Heart left ventricle (tissue), 16 donors: Measurements from ENCODE around the gene MVP. TPM values are rescaled to one million over a fixed set of nuclear protein-coding genes. Genes with fewer than 3 reads are reported as not detected.

Source experiments
- ATAC-seq, 4 donors: fragments of 200-7000 bp; cut with Tn5 transposase; one replicate each; pipeline ENCODE4 v1.9.1; 2020 to 2022; ENCODE audit warnings: moderate library complexity in 4 of 4, mild to moderate bottlenecking in 3 of 4, moderate number of reproducible peaks in 1 of 4
- DNase-seq, 5 donors: peaks; one replicate each; pipeline ENCODE4 v3.0.0-alpha.2; 2020
- H3K27ac ChIP-seq, 12 donors: fragments of 200-600 bp; sonication (generic) in 4 of 12; one replicate each; pipeline versions ENCODE4 v1.5.0 to v1.8.0; 2016 to 2022; ENCODE audit warnings: mild to moderate bottlenecking in 2 of 12
- H3K27me3 ChIP-seq, 9 donors: fragments of 200-600 bp; sonication (generic) in 2 of 9; one replicate each; pipeline versions ENCODE4 v1.5.1 to v1.8.0; 2016 to 2022; ENCODE audit warnings: mild to moderate bottlenecking in 3 of 9
- H3K36me3 ChIP-seq, 9 donors: fragments of 200-600 bp; sonication (generic) in 2 of 9; one replicate each; pipeline versions ENCODE4 v1.5.0 to v1.8.0; 2018 to 2022; ENCODE audit warnings: mild to moderate bottlenecking in 2 of 9
- H3K4me1 ChIP-seq, 12 donors: fragments of 200-600 bp; sonication (generic) in 4 of 12; one replicate each; pipeline versions ENCODE4 v1.5.0 to v1.8.0; 2016 to 2022; ENCODE audit warnings: mild to moderate bottlenecking in 3 of 12
- H3K4me3 ChIP-seq, 12 donors: fragments of 200-600 bp; sonication (generic) in 4 of 12; one replicate each; pipeline versions ENCODE4 v1.5.0 to v1.8.0; 2017 to 2022; ENCODE audit warnings: mild to moderate bottlenecking in 9 of 12, moderate library complexity in 4 of 12
- H3K9me3 ChIP-seq, 12 donors: fragments of 200-600 bp; sonication (generic) in 4 of 12; one replicate each; pipeline versions ENCODE4 v1.5.0 to v1.8.0; 2016 to 2022; ENCODE audit warnings: mild to moderate bottlenecking in 1 of 12
- POLR2A ChIP-seq, 2 donors: fragments of 450-650 bp; IDR thresholded peaks; one replicate each; pipeline ENCODE4 v1.6.1; 2017; ENCODE audit warnings: antibody characterized with exemption in 2 of 2, mild to moderate bottlenecking in 2 of 2, moderate library complexity in 2 of 2
- WGBS, 4 donors: extraction: QIAGEN DNeasy Blood & Tissue Kit in 2 of 4; methylation state at CpG; one replicate each; pipeline versions ENCODE4 v1.1.5 to v1.1.7; 2013 to 2018; 5-methylcytosine and 5-hydroxymethylcytosine counted together
- intact Hi-C, 10 donors: fragments of 100-400 bp; cut with DNase I; formaldehyde crosslinking; loops; one replicate each; pipeline versions ENCODE4 v1.11.1 to v1.14.2; 2022
- polyA plus RNA-seq, 2 donors: library from polyadenylated mRNA; stranded (reverse); fragments of 200-250 nt; gene quantifications; one replicate each; pipeline ENCODE4 v1.2.3, GENCODE V29; 2013
- total RNA-seq, 9 donors: library from RNA; depleted of rRNA in 2 of 9; stranded (reverse); fragments of >200 nt in 2 of 9; fragmentation: NEBNext Ultra II Directional in 3 of 9; extraction: Animal tissue kit (Norgen Biotek cat#: 25700) in 3 of 9; gene quantifications; one replicate each; pipeline versions ENCODE4 v1.1.0 to v1.2.4, GENCODE V29; 2016 to 2023
- TF ChIP-seq, protein P1 (sequence below), 12 donors: fragments of 200-600 bp; sonication (generic) in 4 of 12; IDR thresholded peaks; one replicate each; pipeline versions ENCODE4 v1.5.0 to v1.8.0; 2018 to 2022; ENCODE audit warnings: antibody characterized with exemption in 12 of 12, mild to moderate bottlenecking in 5 of 12
- donor health status: ischemic (EF 13 %, LVEDD 7.1; RV severe dilation, severe dysfunction).
- donor health status: healthy with polysubstance abuse.
- donor health status: DM: no; HTN: yes; CAD: no.
- donor health status: DM: no; HTN: no; CAD: no.
- donor health status: ischemic (EF 25% LVEDD 6.9; RV normal size, moderate dysfunction).
- donor health status: ischemic (EF 25% LVEDD 5.7; RV mildly dilated, moderate dysfunction).
- donor health status: healthy.
- donor health status: DM: yes; HTN: yes; CAD: no.
- donor health status: ischemic (EF 35%, LVEDD 5.7; RV mildly dilated, moderate dysfunction).
- donor health status: nonischemic (EF 11% LVEDD 7.7; RV severe dilation, severe dysfunction).
- donor health status: DM: yes; HTN: yes; CAD: no.
- donor health status: PGD.
- donor health status: ischemic (EF 29% LVEDD 5.4; RV normal size, mild dysfunction).
- donor health status: nonischemic (EF 23%, LVEDD 6.1; RV moderate dilation, normal function).

Gene MVP
- total and polyA plus RNA-seq, 11 donors = 32.9 to 140 (median 44.6) TPM

DNA sequence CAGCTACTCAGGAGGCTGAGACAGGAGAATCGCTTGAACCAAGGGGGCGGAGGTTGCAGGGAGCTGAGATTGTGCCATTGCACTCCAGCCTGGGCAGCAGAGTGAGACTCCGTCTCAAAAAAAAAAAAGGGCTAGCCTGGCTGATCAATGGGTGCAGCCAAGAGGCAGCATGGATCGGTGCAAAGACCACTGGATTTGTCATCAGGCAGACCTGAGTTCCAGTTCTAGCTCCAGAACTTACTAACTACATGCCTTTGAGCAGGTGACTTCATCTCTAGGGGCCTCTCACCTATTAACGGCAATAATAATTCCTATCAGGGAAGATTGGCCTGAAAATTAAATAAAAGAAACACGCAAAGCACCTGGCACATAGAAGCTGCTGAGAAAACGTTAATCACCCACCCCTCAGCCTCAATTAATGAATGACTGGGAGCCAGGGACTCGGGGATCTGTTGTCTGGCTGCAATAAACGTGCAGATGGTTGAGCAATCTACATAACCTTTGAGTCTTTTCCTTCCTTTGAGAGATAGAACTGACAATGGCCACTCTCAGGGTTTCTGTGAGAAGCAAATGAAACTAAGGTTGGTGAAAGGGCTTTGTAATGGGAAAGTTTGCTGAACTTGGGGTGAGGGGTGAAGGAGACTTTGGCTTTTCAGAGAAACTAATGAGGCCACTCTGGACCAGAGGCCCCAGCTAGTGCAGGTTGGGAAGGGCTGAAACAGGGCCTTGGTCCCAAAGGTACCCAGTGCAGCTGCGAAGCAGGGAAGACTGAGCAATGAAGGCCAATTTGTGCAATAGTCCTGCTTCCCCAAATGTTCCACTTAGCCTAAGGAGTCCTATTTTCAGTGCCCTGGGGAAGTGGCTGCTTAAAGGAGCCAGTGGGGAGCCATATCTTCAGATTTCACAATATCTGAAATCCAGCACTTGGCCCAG is 71.5 kb downstream of the MVP start:
- TF ChIP-seq POLR2A (IDR thresholded peaks at IDR 0.05) = no peak
- TF ChIP-seq, protein P1, sequence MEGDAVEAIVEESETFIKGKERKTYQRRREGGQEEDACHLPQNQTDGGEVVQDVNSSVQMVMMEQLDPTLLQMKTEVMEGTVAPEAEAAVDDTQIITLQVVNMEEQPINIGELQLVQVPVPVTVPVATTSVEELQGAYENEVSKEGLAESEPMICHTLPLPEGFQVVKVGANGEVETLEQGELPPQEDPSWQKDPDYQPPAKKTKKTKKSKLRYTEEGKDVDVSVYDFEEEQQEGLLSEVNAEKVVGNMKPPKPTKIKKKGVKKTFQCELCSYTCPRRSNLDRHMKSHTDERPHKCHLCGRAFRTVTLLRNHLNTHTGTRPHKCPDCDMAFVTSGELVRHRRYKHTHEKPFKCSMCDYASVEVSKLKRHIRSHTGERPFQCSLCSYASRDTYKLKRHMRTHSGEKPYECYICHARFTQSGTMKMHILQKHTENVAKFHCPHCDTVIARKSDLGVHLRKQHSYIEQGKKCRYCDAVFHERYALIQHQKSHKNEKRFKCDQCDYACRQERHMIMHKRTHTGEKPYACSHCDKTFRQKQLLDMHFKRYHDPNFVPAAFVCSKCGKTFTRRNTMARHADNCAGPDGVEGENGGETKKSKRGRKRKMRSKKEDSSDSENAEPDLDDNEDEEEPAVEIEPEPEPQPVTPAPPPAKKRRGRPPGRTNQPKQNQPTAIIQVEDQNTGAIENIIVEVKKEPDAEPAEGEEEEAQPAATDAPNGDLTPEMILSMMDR (IDR thresholded peaks at IDR 0.05) = no peak
- H3K27me3 ChIP-seq = peaks cover 0 to 3% (median under 1%) of the 10 kb centered on the region in 9 donors
- H3K4me1 ChIP-seq = no peaks in the 10 kb centered on the region
- H3K27ac ChIP-seq = no peak overlapping the region
- H3K36me3 ChIP-seq = no peaks in the 10 kb centered on the region
- no peak overlapping the region for H3K4me3 ChIP-seq
- intact Hi-C loops = loop anchor here in 1 of 10 donors (5.0 kb wide), 1 partner anchor 51 kb away; no protein-coding TSS in a partner anchor
- WGBS, 4 donors = 71 to 76% (median 73%) methylated on average over 10 of the region's 10 CpGs
- ATAC-seq (peak in 1 of 4 donors; percentile 39), DNase-seq (no peak)
- H3K9me3 ChIP-seq = no peaks in the 10 kb centered on the region

DNA sequence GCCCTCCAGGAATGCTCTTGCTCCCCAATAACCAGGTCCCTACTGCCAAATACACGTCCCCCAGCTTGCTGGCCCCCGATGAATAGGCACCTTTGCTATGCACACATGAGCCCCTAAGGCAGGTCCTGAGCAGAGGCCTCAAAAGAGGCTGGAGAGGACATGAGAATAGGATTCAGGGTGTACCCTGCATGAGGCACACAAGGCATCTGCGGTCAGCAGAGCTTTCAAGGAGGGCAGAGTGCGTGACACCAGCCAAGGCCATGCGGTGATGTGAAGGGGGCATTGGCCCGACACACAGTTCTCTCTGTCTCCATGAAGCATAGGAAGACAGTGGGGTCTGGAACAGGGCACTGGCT is 72.2 kb downstream of the MVP start:
- ATAC-seq = no peak
- no peak for DNase-seq
- intact Hi-C loops = loop anchor here in 1 of 10 donors (5.0 kb wide), 1 partner anchor 50 kb away; no protein-coding TSS in a partner anchor

DNA sequence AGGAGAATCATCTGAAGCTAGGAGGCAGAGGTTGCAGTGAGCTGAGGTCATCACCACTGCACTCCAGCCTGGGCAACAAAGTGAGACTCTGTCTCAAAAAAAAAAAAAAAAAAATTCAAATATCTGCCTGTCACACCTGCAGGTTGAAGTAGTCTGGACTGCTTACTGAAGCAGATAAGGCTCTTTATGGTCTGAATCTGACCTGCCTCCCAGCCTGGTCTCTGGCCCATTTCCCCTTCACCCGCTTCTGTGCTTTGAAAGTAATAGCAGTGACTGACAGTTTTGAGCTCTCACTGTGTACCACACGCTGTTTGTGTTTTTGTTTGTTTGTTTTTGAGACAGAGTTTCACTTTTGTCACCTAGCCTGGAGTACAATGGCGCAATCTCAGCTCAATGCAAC is 73.3 kb downstream of the MVP start:
- Histone ChIP-seq H3K9me3 (no peaks in the 10 kb centered on the region), H3K36me3 (no peaks in the 10 kb centered on the region), H3K4me3 (no peak overlapping the region), H3K27me3 (peaks cover 6 to 21% (median 14%) of the 10 kb centered on the region in 9 donors), H3K4me1 (no peaks in the 10 kb centered on the region), H3K27ac (no peak overlapping the region)
- ATAC-seq (no peak), DNase-seq (no peak)
- TF ChIP-seq, protein P1 (IDR thresholded peaks at IDR 0.05) = no peak
- TF ChIP-seq POLR2A (IDR thresholded peaks at IDR 0.05) = no peak
- intact Hi-C loops = loop anchor here in 1 of 10 donors (5.0 kb wide), 1 partner anchor 49 kb away; no protein-coding TSS in a partner anchor
- WGBS, 4 donors = 89 to 95% (median 93%) methylated on average over 3 of the region's 3 CpGs

More for the DNA sequence above, 72.2 kb downstream of the MVP start:
- no peaks in the 10 kb centered on the region for H3K9me3 ChIP-seq
- H3K4me1 ChIP-seq = no peaks in the 10 kb centered on the region
- 89 to 96% (median 90%) methylated on average over 6 of the region's 6 CpGs for WGBS, 4 donors
- no peaks in the 10 kb centered on the region for H3K36me3 ChIP-seq
- TF ChIP-seq, protein P1 (IDR thresholded peaks at IDR 0.05) = no peak
- TF ChIP-seq POLR2A (IDR thresholded peaks at IDR 0.05) = no peak
- H3K27ac ChIP-seq = no peak overlapping the region
- H3K4me3 ChIP-seq = no peak overlapping the region
- peaks cover 0 to 9% (median 3%) of the 10 kb centered on the region in 9 donors for H3K27me3 ChIP-seq

DNA sequence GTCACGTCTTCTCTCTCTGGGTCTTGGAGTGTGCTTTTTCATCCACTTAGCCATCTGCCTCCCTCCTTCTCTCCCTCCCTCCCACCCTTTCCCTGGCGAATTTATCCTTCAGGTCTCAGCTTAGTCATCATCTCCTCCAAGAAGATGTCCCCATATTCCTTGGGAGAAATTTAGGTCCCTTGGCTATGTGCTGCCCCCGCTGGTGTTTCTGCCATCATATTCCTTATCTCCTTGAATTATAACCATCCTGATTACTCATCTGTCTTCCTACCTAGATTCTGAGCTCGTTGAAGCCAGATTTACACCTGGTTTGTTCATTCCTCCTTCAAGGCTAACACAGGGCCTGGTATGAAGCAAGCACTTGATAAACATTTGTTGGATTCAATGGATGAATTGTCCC is 74.1 kb downstream of the MVP start:
- Histone ChIP-seq H3K4me3 (no peak overlapping the region), H3K27ac (no peak overlapping the region), H3K9me3 (no peaks in the 10 kb centered on the region), H3K27me3 (peaks cover 6 to 27% (median 19%) of the 10 kb centered on the region in 9 donors), H3K4me1 (peaks cover 0 to 7% (median 0%) of the 10 kb centered on the region in 12 donors), H3K36me3 (no peaks in the 10 kb centered on the region)
- no peak for DNase-seq
- TF ChIP-seq, protein P1 (IDR thresholded peaks at IDR 0.05) = no peak
- TF ChIP-seq POLR2A (IDR thresholded peaks at IDR 0.05) = no peak
- intact Hi-C loops = loop anchor here in 1 of 10 donors (5.0 kb wide), 1 partner anchor 48 kb away; no protein-coding TSS in a partner anchor
- 70 to 80% (median 76%) methylated on average over 4 of the region's 4 CpGs for WGBS, 4 donors
- ATAC-seq = no peak
